GM12878 (cell line): ENCODE results near the gene MGLL. TPM values are rescaled to one million over a fixed set of nuclear protein-coding genes. Genes with fewer than 3 reads are reported as not detected.

Experiments used
- CHD2 ChIP-seq: IDR thresholded peaks from 2 replicates; pipeline ENCODE4 v1.6.1; 2011; ENCODE audit warnings: low read depth, low read length, improper control_type of control experiment, borderline replicate concordance
- EED ChIP-seq: sonication (generic); IDR thresholded peaks from 2 replicates; pipeline ENCODE4 v1.6.1; 2016; ENCODE audit warnings: antibody characterized with exemption, low read depth
- EP300 ChIP-seq, 2 experiments: fragments of 150-350 bp in 1 of 2; IDR thresholded peaks; 2 replicates each; pipeline ENCODE4 v1.6.1; 2011 to 2012; ENCODE audit warnings: low read depth in 2 of 2, low read length in 2 of 2, borderline replicate concordance in 1 of 2, improper control_type of control experiment in 1 of 2, inconsistent platforms in 1 of 2; ENCODE audit not compliant: control insufficient read depth in 1 of 2
- FOXK2 ChIP-seq: fragments of 450-650 bp; IDR thresholded peaks from 2 replicates; pipeline ENCODE4 v1.6.1; 2017; ENCODE audit warnings: mild to moderate bottlenecking, moderate library complexity
- HCFC1 ChIP-seq: fragments of 150-350 bp; IDR thresholded peaks from 2 replicates; pipeline ENCODE4 v1.6.1; 2014; ENCODE audit warnings: low read length
- IRF4 ChIP-seq: IDR thresholded peaks from 2 replicates; pipeline ENCODE4 v1.6.1; 2011; ENCODE audit warnings: low read depth, low read length
- MTA3 ChIP-seq: IDR thresholded peaks from 2 replicates; pipeline ENCODE4 v1.6.1; 2012; ENCODE audit warnings: low read length, inconsistent platforms, borderline replicate concordance
- POLR2AphosphoS5 ChIP-seq: IDR thresholded peaks from 2 replicates; pipeline ENCODE4 v1.6.1; 2011; ENCODE audit warnings: mild to moderate bottlenecking, low read length, inconsistent platforms
- RAD51 ChIP-seq: fragments of 450-650 bp; IDR thresholded peaks from 2 replicates; pipeline ENCODE4 v1.6.1; 2016; ENCODE audit warnings: moderate library complexity, mild to moderate bottlenecking, inconsistent platforms
- SIX5 ChIP-seq: IDR thresholded peaks from 2 replicates; pipeline ENCODE4 v1.6.1; 2011; ENCODE audit warnings: mild to moderate bottlenecking, low read depth, low read length, moderate library complexity; ENCODE audit not compliant: severe bottlenecking
- SMC3 ChIP-seq: IDR thresholded peaks from 2 replicates; pipeline ENCODE4 v1.6.1; 2011; ENCODE audit warnings: low read length, improper control_type of control experiment, borderline replicate concordance
- STAT3 ChIP-seq: IDR thresholded peaks from 2 replicates; pipeline ENCODE4 v1.6.1; 2011; ENCODE audit warnings: low read depth, low read length, improper control_type of control experiment
- WRNIP1 ChIP-seq: IDR thresholded peaks from 2 replicates; pipeline ENCODE4 v1.6.1; 2011; ENCODE audit warnings: low read depth, low read length, improper control_type of control experiment, borderline replicate concordance
- ZBTB11 ChIP-seq: fragments of 450-650 bp; formaldehyde crosslinking; IDR thresholded peaks from 2 replicates; pipeline ENCODE4 v1.5.0; 2022; ENCODE audit warnings: mild to moderate bottlenecking, missing genetic modification characterization
- ZNF207 ChIP-seq: fragments of 450-650 bp; IDR thresholded peaks from 2 replicates; pipeline ENCODE4 v1.6.1; 2014; ENCODE audit warnings: antibody characterized with exemption, mild to moderate bottlenecking, borderline replicate concordance
- ZNF384 ChIP-seq: IDR thresholded peaks from 2 replicates; pipeline ENCODE4 v1.6.1; 2012; ENCODE audit warnings: low read depth, mild to moderate bottlenecking, low read length, improper control_type of control experiment, borderline replicate concordance
- polyA plus RNA-seq, 11 experiments: library from polyadenylated mRNA; depleted of rRNA in 4 of 11; unstranded in 6 of 11; stranded (reverse) in 5 of 11; fragments of >200 nt; fragmentation: Nextera tagmentation in 4 of 11; fragmentation: Illumina TruSeq in 1 of 11; extraction: Ambion mirVana in 4 of 11; extraction: Trizol in 1 of 11; gene quantifications; 1 replicate in 1 of 11; 2 replicates in 10 of 11; pipeline versions ENCODE4 v1.2.1 to v1.2.3, GENCODE V29; 2011 to 2016; ENCODE audit warnings: inconsistent platforms in 2 of 11, missing spikeins in 2 of 11, low read depth in 1 of 11
- total RNA-seq, 4 experiments: library from RNA; depleted of rRNA in 3 of 4; stranded (reverse); fragments of >200 nt in 3 of 4; fragmentation: Illumina TruSeq in 1 of 4; extraction: Trizol in 1 of 4; gene quantifications; 2 replicates each; pipeline versions ENCODE4 v1.2.1 to v1.2.3, GENCODE V29; 2013 to 2021
- TF ChIP-seq, protein P1 (sequence below): fragments of 150-350 bp; IDR thresholded peaks from 2 replicates; pipeline ENCODE4 v1.6.1; 2016; ENCODE audit warnings: low read depth, low read length
- TF ChIP-seq, protein P2 (sequence below): IDR thresholded peaks from 2 replicates; pipeline ENCODE4 v1.6.1; 2011; ENCODE audit warnings: low read depth, low read length, improper control_type of control experiment, borderline replicate concordance
- TF ChIP-seq, protein P3 (sequence below): IDR thresholded peaks from 2 replicates; pipeline ENCODE4 v1.6.1; 2012; ENCODE audit warnings: low read length, inconsistent platforms

MGLL gene
- total and polyA plus RNA-seq, 10 of the 15 experiments (the other 5 are each of a cell fraction or from before 2014, with no cell fraction given): 44.9 to 177 (median 72.9) TPM

- peak; percentile 67; the same call in 1 of the 2 replicates for TF ChIP-seq ZNF384
- no peak for TF ChIP-seq FOXK2
- TF ChIP-seq EP300 (IDR thresholded peaks at IDR 0.05; ENCODE audit: borderline replicate concordance in 1 of 2, control insufficient read depth in 1 of 2, low read depth in 2 of 2, low read length in 2 of 2): peak in 1 of 2 experiments; percentile 41; a peak in 2 of 4 replicates
- TF ChIP-seq HCFC1: no peak
- no peak for TF ChIP-seq IRF4
- no peak for TF ChIP-seq SIX5
- TF ChIP-seq ZBTB11 (CRISPR knock-in tag): no peak
- TF ChIP-seq, protein P1, sequence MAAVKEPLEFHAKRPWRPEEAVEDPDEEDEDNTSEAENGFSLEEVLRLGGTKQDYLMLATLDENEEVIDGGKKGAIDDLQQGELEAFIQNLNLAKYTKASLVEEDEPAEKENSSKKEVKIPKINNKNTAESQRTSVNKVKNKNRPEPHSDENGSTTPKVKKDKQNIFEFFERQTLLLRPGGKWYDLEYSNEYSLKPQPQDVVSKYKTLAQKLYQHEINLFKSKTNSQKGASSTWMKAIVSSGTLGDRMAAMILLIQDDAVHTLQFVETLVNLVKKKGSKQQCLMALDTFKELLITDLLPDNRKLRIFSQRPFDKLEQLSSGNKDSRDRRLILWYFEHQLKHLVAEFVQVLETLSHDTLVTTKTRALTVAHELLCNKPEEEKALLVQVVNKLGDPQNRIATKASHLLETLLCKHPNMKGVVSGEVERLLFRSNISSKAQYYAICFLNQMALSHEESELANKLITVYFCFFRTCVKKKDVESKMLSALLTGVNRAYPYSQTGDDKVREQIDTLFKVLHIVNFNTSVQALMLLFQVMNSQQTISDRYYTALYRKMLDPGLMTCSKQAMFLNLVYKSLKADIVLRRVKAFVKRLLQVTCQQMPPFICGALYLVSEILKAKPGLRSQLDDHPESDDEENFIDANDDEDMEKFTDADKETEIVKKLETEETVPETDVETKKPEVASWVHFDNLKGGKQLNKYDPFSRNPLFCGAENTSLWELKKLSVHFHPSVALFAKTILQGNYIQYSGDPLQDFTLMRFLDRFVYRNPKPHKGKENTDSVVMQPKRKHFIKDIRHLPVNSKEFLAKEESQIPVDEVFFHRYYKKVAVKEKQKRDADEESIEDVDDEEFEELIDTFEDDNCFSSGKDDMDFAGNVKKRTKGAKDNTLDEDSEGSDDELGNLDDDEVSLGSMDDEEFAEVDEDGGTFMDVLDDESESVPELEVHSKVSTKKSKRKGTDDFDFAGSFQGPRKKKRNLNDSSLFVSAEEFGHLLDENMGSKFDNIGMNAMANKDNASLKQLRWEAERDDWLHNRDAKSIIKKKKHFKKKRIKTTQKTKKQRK: no peak
- TF ChIP-seq SMC3: no peak
- TF ChIP-seq WRNIP1: no peak
- TF ChIP-seq, protein P2, sequence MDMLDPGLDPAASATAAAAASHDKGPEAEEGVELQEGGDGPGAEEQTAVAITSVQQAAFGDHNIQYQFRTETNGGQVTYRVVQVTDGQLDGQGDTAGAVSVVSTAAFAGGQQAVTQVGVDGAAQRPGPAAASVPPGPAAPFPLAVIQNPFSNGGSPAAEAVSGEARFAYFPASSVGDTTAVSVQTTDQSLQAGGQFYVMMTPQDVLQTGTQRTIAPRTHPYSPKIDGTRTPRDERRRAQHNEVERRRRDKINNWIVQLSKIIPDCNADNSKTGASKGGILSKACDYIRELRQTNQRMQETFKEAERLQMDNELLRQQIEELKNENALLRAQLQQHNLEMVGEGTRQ: no peak
- peak; percentile 60; the same call in 1 of the 2 replicates for TF ChIP-seq MTA3
- TF ChIP-seq STAT3: no peak
- TF ChIP-seq EED: peak; percentile 88
- no peak for TF ChIP-seq POLR2AphosphoS5
- no peak for TF ChIP-seq CHD2
- TF ChIP-seq RAD51: no peak
- no peak for TF ChIP-seq ZNF207
- TF ChIP-seq, protein P3, sequence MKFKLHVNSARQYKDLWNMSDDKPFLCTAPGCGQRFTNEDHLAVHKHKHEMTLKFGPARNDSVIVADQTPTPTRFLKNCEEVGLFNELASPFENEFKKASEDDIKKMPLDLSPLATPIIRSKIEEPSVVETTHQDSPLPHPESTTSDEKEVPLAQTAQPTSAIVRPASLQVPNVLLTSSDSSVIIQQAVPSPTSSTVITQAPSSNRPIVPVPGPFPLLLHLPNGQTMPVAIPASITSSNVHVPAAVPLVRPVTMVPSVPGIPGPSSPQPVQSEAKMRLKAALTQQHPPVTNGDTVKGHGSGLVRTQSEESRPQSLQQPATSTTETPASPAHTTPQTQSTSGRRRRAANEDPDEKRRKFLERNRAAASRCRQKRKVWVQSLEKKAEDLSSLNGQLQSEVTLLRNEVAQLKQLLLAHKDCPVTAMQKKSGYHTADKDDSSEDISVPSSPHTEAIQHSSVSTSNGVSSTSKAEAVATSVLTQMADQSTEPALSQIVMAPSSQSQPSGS: peak; percentile 40; the same call in 1 of the 2 replicates
These were observed 46.8 kb downstream of the MGLL start (continued) for GRCh38 chr3:127775398-127776109.
